Activated B cell treated with CpG ODN at 0.5 μM for 24 hours (primary cell): ENCODE measurements around the gene ARHGAP6. TPM values are rescaled to one million over a fixed set of nuclear protein-coding genes. Genes with fewer than 3 reads are reported as not detected.

Experiments used
- ATAC-seq: fragments of 200-7000 bp; cut with Tn5 transposase; one replicate; pipeline ENCODE4 v1.10.0; 2021; ENCODE audit warnings: low read depth, mild to moderate bottlenecking, moderate library complexity
- CTCF ChIA-PET: fragments of 350-600 bp; sonication (Branson Sonifier 250); formaldehyde crosslinking; loops from one replicate; lab custom pipeline; 2021; ENCODE audit warnings: antibody characterized with exemption; lab: Charles Lee
- POLR2A ChIA-PET: fragments of 350-600 bp; sonication (Branson Sonifier 250); formaldehyde crosslinking; loops from one replicate; lab custom pipeline; 2021; ENCODE audit warnings: antibody characterized with exemption; lab: Charles Lee
- DNase-seq: peaks from one replicate; pipeline ENCODE4 v3.0.0; 2022
- H3K27ac Mint-ChIP-seq: one replicate; pipeline ENCODE4 v1.8.0; 2020; ENCODE audit warnings: mixed read lengths
- H3K27me3 Mint-ChIP-seq: one replicate; pipeline ENCODE4 v1.8.0; 2021; ENCODE audit warnings: mixed read lengths
- H3K36me3 Mint-ChIP-seq: one replicate; pipeline ENCODE4 v1.8.0; 2021; ENCODE audit warnings: low read depth, mixed read lengths
- H3K4me1 Mint-ChIP-seq: one replicate; pipeline ENCODE4 v1.8.0; 2021; ENCODE audit warnings: mixed read lengths
- H3K4me3 Mint-ChIP-seq: one replicate; pipeline ENCODE4 v1.8.0; 2020; ENCODE audit warnings: mild to moderate bottlenecking, mixed read lengths
- H3K9me3 Mint-ChIP-seq: one replicate; pipeline ENCODE4 v1.8.0; 2020; ENCODE audit warnings: mixed read lengths
- intact Hi-C: fragments of 100-400 bp; cut with micrococcal nuclease; formaldehyde crosslinking; loops from one replicate; pipeline ENCODE4 v1.15.1; 2024
- total RNA-seq: library from RNA; stranded (reverse); gene quantifications from 2 replicates; pipeline ENCODE4 v1.2.3, GENCODE V29; 2022
- TF ChIP-seq, protein P1 (sequence below): fragments of 200-600 bp; IDR thresholded peaks from one replicate; pipeline ENCODE4 v1.8.0; 2022; ENCODE audit warnings: antibody characterized with exemption, mild to moderate bottlenecking

Gene ARHGAP6
- total RNA-seq, 1 donor from 2014 or later: 0.42 TPM

- POLR2A ChIA-PET: interaction anchor here (0.5 kb wide), 1 partner anchor 11 kb away, joined by 6 read pairs; no protein-coding TSS in a partner anchor
- Mint-ChIP-seq H3K9me3 (no peaks in the 10 kb centered on the region), H3K27ac (no peak overlapping the region), H3K27me3 (no peaks in the 10 kb centered on the region), H3K4me3 (no peak overlapping the region), H3K4me1 (peaks cover 41% of the 10 kb centered on the region), H3K36me3 (no peaks in the 10 kb centered on the region)
- DNase-seq (no peak), ATAC-seq (no peak)
- CTCF ChIA-PET: no interaction called here
- TF ChIP-seq, protein P1, sequence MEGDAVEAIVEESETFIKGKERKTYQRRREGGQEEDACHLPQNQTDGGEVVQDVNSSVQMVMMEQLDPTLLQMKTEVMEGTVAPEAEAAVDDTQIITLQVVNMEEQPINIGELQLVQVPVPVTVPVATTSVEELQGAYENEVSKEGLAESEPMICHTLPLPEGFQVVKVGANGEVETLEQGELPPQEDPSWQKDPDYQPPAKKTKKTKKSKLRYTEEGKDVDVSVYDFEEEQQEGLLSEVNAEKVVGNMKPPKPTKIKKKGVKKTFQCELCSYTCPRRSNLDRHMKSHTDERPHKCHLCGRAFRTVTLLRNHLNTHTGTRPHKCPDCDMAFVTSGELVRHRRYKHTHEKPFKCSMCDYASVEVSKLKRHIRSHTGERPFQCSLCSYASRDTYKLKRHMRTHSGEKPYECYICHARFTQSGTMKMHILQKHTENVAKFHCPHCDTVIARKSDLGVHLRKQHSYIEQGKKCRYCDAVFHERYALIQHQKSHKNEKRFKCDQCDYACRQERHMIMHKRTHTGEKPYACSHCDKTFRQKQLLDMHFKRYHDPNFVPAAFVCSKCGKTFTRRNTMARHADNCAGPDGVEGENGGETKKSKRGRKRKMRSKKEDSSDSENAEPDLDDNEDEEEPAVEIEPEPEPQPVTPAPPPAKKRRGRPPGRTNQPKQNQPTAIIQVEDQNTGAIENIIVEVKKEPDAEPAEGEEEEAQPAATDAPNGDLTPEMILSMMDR: no peak
- intact Hi-C loops: no loop called here
Observed at GRCh38 chrX:11337292-11338009, 328.3 kb downstream of the ARHGAP6 start.

DNA sequence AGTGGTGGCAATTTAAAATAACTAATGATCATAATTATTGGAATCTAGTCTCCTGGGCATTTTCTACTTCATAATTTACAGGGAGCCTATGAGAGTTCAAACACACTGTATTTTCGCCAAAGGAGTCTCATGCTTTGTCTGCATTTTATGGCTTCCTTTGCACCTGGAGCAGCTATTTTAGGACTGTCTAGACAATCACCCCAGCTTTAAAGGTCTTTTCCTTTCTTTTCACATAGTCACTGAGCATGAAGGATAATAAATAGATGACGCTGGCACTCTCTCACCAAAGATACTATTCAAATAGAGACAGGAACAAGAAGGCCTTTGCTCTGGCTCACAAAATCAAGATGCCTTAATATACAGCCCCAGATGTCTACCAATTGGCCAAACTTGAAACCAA is 329.5 kb downstream of the ARHGAP6 start:
- Mint-ChIP-seq H3K27ac (no peak overlapping the region), H3K9me3 (no peaks in the 10 kb centered on the region), H3K4me1 (peaks cover 28% of the 10 kb centered on the region), H3K36me3 (no peaks in the 10 kb centered on the region), H3K27me3 (no peaks in the 10 kb centered on the region), H3K4me3 (no peak overlapping the region)
- intact Hi-C loops: no loop called here
- DNase-seq (no peak), ATAC-seq (no peak)
- ChIA-PET POLR2A (no interaction called here), CTCF (no interaction called here)
- TF ChIP-seq, protein P1: no peak

DNA sequence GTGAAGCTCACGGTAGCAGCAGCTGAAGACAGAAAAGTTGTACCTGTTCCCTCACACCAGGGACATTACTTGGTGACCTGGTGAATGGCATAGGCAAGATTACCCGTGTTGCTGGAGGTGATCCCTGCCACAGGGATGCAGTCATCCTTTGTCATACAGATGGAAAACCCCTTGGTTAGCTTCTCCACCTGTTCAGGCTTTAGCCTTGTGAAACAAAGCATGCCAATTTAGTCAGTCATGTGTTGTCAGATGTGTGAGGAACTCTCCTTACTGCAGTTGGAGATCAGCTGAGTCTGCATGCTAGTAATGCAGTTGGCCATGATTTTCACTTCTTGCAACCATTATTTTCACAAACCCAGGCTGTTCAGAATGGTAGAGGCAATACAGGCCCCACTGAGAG is 331.6 kb downstream of the ARHGAP6 start:
- no peaks in the 10 kb centered on the region for H3K9me3 Mint-ChIP-seq
- H3K27ac Mint-ChIP-seq: no peak overlapping the region
- CTCF ChIA-PET: no interaction called here
- peaks cover 2% of the 10 kb centered on the region for H3K27me3 Mint-ChIP-seq
- peaks cover 14% of the 10 kb centered on the region for H3K4me1 Mint-ChIP-seq
- H3K4me3 Mint-ChIP-seq: no peak overlapping the region
- TF ChIP-seq, protein P1: no peak
- no peak for DNase-seq
- intact Hi-C loops: loop anchor here (5.0 kb wide), 1 partner anchor 33 kb away; no protein-coding TSS in a partner anchor
- no peak for ATAC-seq
- H3K36me3 Mint-ChIP-seq: no peaks in the 10 kb centered on the region
- POLR2A ChIA-PET: no interaction called here

DNA sequence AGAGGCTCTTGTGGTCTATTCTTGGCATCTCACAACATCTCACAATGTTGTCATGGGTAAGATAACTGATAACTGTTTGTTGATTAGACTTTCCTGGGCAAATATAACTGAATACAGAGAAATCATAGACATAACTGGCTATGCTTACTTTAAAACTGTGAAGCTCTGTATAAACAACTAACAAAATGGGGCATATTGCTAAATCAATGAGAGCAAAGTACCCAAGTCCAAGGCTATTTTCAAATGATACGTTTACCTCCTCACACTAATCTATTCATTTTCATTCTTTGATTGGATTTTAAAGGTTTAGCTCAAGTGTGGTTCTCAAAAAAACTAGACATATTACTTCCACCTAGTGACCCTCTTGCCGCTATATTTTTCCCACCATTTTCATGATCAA is 333.9 kb downstream of the ARHGAP6 start:
- Mint-ChIP-seq H3K4me3 (no peak overlapping the region), H3K4me1 (peaks cover 2% of the 10 kb centered on the region), H3K27ac (no peak overlapping the region), H3K36me3 (no peaks in the 10 kb centered on the region), H3K9me3 (no peaks in the 10 kb centered on the region), H3K27me3 (peaks cover 2% of the 10 kb centered on the region)
- ATAC-seq (no peak), DNase-seq (no peak)
- ChIA-PET CTCF (no interaction called here), POLR2A (no interaction called here)
- TF ChIP-seq, protein P1: no peak
- intact Hi-C loops: loop anchor here (5.0 kb wide), 1 partner anchor 36 kb away; no protein-coding TSS in a partner anchor

DNA sequence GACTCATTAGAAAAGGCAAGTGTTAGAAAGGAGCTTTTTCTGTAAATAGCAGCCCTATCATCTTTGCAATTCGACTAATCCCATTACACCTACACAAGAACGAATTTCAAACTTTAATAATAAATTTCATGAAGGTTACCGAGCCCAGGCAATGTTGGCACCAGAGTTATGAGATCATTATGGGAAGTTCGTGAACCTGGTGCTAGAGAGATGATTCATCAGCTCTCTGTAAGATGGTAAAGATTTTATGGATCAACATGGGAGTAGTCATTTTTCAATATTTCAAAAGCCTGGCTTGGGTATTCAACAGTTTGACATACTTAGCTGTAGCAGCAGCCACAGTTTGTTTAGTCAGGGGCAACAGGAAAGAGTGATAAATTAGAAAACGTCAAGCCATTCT is 336.7 kb downstream of the ARHGAP6 start:
- Mint-ChIP-seq H3K27ac (no peak overlapping the region), H3K27me3 (peaks cover 2% of the 10 kb centered on the region), H3K4me3 (no peak overlapping the region), H3K36me3 (no peaks in the 10 kb centered on the region), H3K4me1 (no peaks in the 10 kb centered on the region), H3K9me3 (no peaks in the 10 kb centered on the region)
- TF ChIP-seq, protein P1: no peak
- ChIA-PET POLR2A (no interaction called here), CTCF (no interaction called here)
- ATAC-seq (no peak), DNase-seq (no peak)
- intact Hi-C loops: no loop called here
